CD4-positive, alpha-beta memory T cell (primary cell): ENCODE results near the gene SNU13. TPM values are rescaled to one million over a fixed set of nuclear protein-coding genes. Genes with fewer than 3 reads are reported as not detected.
A peak's percentile ranks its signal among the peaks of the same experiment; 100 is the strongest.

Experiments
- CTCF ChIA-PET: fragments of 350-600 bp; sonication (Branson Sonifier 250); formaldehyde crosslinking; loops from one replicate; lab custom pipeline; 2021; ENCODE audit warnings: inconsistent platforms; ENCODE audit not compliant: partially characterized antibody; lab: Charles Lee
- POLR2A ChIA-PET: fragments of 350-600 bp; sonication (Branson Sonifier 250); formaldehyde crosslinking; loops from one replicate; lab custom pipeline; 2021; ENCODE audit not compliant: partially characterized antibody; lab: Charles Lee
- DNase-seq, 5 donors: peaks; one replicate each; pipeline versions ENCODE4 v3.0.0 to v3.0.0-alpha.2; 2020 to 2022; ENCODE audit warnings: mixed read lengths in 1 of 5
- H3K27ac ChIP-seq: one replicate; pipeline ENCODE4 v1.7.0; 2013; ENCODE audit warnings: low read depth, low read length
- H3K27me3 ChIP-seq: 2 replicates; pipeline ENCODE4 v1.7.0; 2013; ENCODE audit warnings: mild to moderate bottlenecking, low read length, moderate library complexity; ENCODE audit not compliant: insufficient read depth
- H3K36me3 ChIP-seq: 2 replicates; pipeline ENCODE4 v1.7.0; 2013; ENCODE audit warnings: mild to moderate bottlenecking, low read length, moderate library complexity; ENCODE audit not compliant: insufficient read depth
- H3K4me1 ChIP-seq: 2 replicates; pipeline ENCODE4 v1.7.0; 2013; ENCODE audit warnings: mild to moderate bottlenecking, low read length, moderate library complexity; ENCODE audit not compliant: insufficient read depth
- H3K4me3 ChIP-seq, 2 donors: one replicate each; pipeline ENCODE4 v1.7.0; 2013; ENCODE audit warnings: low read length in 2 of 2, mild to moderate bottlenecking in 1 of 2
- H3K9me3 ChIP-seq, 2 donors: one replicate each; pipeline ENCODE4 v1.7.0; 2013; ENCODE audit warnings: low read length in 2 of 2, control low read depth in 1 of 2; ENCODE audit not compliant: control insufficient read depth in 1 of 2
- H3K27ac Mint-ChIP-seq, 7 donors: one replicate each; pipeline ENCODE4 v1.8.0; 2020 to 2021; ENCODE audit warnings: mixed read lengths in 7 of 7, mild to moderate bottlenecking in 6 of 7, inconsistent platforms in 3 of 7, moderate library complexity in 3 of 7
- H3K27me3 Mint-ChIP-seq, 2 donors: one replicate each; pipeline ENCODE4 v1.8.0; 2020 to 2021; ENCODE audit warnings: mixed read lengths in 2 of 2
- H3K36me3 Mint-ChIP-seq, 2 donors: one replicate each; pipeline ENCODE4 v1.8.0; 2020 to 2021; ENCODE audit warnings: mixed read lengths in 2 of 2, inconsistent platforms in 1 of 2, mild to moderate bottlenecking in 1 of 2
- H3K4me1 Mint-ChIP-seq, 4 donors: one replicate each; pipeline ENCODE4 v1.8.0; 2020 to 2021; ENCODE audit warnings: mixed read lengths in 4 of 4, mild to moderate bottlenecking in 1 of 4
- H3K4me3 Mint-ChIP-seq, 8 donors: one replicate each; pipeline ENCODE4 v1.8.0; 2020 to 2021; ENCODE audit warnings: mixed read lengths in 8 of 8, mild to moderate bottlenecking in 7 of 8, moderate library complexity in 6 of 8, inconsistent platforms in 3 of 8
- H3K9me3 Mint-ChIP-seq, 8 donors: one replicate each; pipeline ENCODE4 v1.8.0; 2020 to 2021; ENCODE audit warnings: mixed read lengths in 8 of 8, mild to moderate bottlenecking in 5 of 8, inconsistent platforms in 3 of 8, moderate library complexity in 1 of 8
- intact Hi-C: fragments of 100-400 bp; cut with micrococcal nuclease; formaldehyde crosslinking; loops from one replicate; pipeline ENCODE4 v1.15.1; 2023
- polyA plus RNA-seq, 2 donors: library from polyadenylated mRNA; unstranded; fragments of 300-500 nt; fragmentation: Illumina TruSeq; gene quantifications; one replicate each; pipeline ENCODE4 v1.2.3, GENCODE V29; 2021
- total RNA-seq, 2 experiments: library from RNA; stranded (reverse); gene quantifications; one replicate each; pipeline ENCODE4 v1.2.3, GENCODE V29; 2021

The SNU13 gene
- total and polyA plus RNA-seq, 4 experiments from 2014 or later = 123 to 298 (median 210) TPM

GRCh38 chr22:41625577-41625976, 63.1 kb downstream of the SNU13 start:
- H3K4me3 ChIP-seq = no peak overlapping the region
- POLR2A ChIA-PET = interaction anchor here (1.3 kb wide), 1 partner anchor 39 kb away, joined by 4 read pairs; no protein-coding TSS in a partner anchor
- H3K4me1 ChIP-seq = peaks cover 19% of the 10 kb centered on the region
- H3K4me1 Mint-ChIP-seq = peaks cover 8 to 27% (median 19%) of the 10 kb centered on the region in 4 donors
- intact Hi-C loops = no loop called here
- peaks cover 29% of the 10 kb centered on the region for H3K36me3 ChIP-seq
- H3K27me3 ChIP-seq = no peaks in the 10 kb centered on the region
- H3K27ac Mint-ChIP-seq = peak overlapping the region in 1 of 7 donors; percentile 19
- no peaks in the 10 kb centered on the region for H3K27me3 Mint-ChIP-seq
- H3K9me3 Mint-ChIP-seq = no peaks in the 10 kb centered on the region
- no peak for DNase-seq
- CTCF ChIA-PET = interaction anchor here (1.0 kb wide), 1 partner anchor 41 kb away, joined by 4 read pairs; no protein-coding TSS in a partner anchor
- no peak overlapping the region for H3K4me3 Mint-ChIP-seq
- no peak overlapping the region for H3K27ac ChIP-seq
- H3K9me3 ChIP-seq = no peaks in the 10 kb centered on the region
- peaks cover 45 to 53% of the 10 kb centered on the region in 2 donors for H3K36me3 Mint-ChIP-seq

Other genes with a start within 250 kb of the SNU13 start
- 10 to 100 TPM; 37.5 to 38.7 TPM for gene TOB2, start 242.1 kb downstream of the SNU13 start, total RNA-seq
- gene TOB2, start 242.1 kb downstream of the SNU13 start, polyA plus RNA-seq = 10 to 100 TPM in 1 of 2 donors, 1 to 10 TPM in 1; 9.6 to 26.5 TPM
- gene PHF5A, start 220.2 kb downstream of the SNU13 start, total RNA-seq = 10 to 100 TPM; 37.7 to 39.2 TPM
- 10 to 100 TPM; 19.7 to 31.6 TPM for gene PHF5A, start 220.2 kb downstream of the SNU13 start, polyA plus RNA-seq
- 10 to 100 TPM; 64.8 to 65.0 TPM for gene ACO2, start 219.8 kb downstream of the SNU13 start, total RNA-seq
- gene ACO2, start 219.8 kb downstream of the SNU13 start, polyA plus RNA-seq = 10 to 100 TPM; 79.6 to 81.2 TPM
- 10 to 100 TPM; 43.6 to 43.7 TPM for gene POLR3H, start 144.4 kb downstream of the SNU13 start, total RNA-seq
- 10 to 100 TPM; 20.7 to 21.8 TPM for gene POLR3H, start 144.4 kb downstream of the SNU13 start, polyA plus RNA-seq
- not detected for gene CSDC2, start 127.9 kb downstream of the SNU13 start, total RNA-seq
- gene CSDC2, start 127.9 kb downstream of the SNU13 start, polyA plus RNA-seq = not detected
- gene PMM1, start 99.0 kb downstream of the SNU13 start, total RNA-seq = 10 to 100 TPM; 31.7 to 32.9 TPM
- gene PMM1, start 99.0 kb downstream of the SNU13 start, polyA plus RNA-seq = 10 to 100 TPM; 32.0 to 45.7 TPM
- gene DESI1, start 67.8 kb downstream of the SNU13 start, total RNA-seq = 10 to 100 TPM; 26.2 to 28.7 TPM
- gene DESI1, start 67.8 kb downstream of the SNU13 start, polyA plus RNA-seq = 10 to 100 TPM in 1 of 2 donors, 1 to 10 TPM in 1; 9.5 to 13.6 TPM
- gene XRCC6, start 67.6 kb downstream of the SNU13 start, total RNA-seq = 100 to 1,000 TPM; 174 to 181 TPM
- gene XRCC6, start 67.6 kb downstream of the SNU13 start, polyA plus RNA-seq = 100 to 1,000 TPM; 441 to 593 TPM
- 10 to 100 TPM; 79.2 to 79.6 TPM for gene MEI1, start 10.6 kb upstream of the SNU13 start, total RNA-seq
- gene MEI1, start 10.6 kb upstream of the SNU13 start, polyA plus RNA-seq = 100 to 1,000 TPM; 156 to 286 TPM
- gene CCDC134, start 111.8 kb upstream of the SNU13 start, total RNA-seq = 10 to 100 TPM; 23.2 to 27.8 TPM
- 1 to 10 TPM; 1.2 to 2.7 TPM for gene CCDC134, start 111.8 kb upstream of the SNU13 start, polyA plus RNA-seq
- gene SREBF2, start 144.2 kb upstream of the SNU13 start, total RNA-seq = 100 to 1,000 TPM; 109 to 112 TPM
- 10 to 100 TPM; 14.5 to 23.6 TPM for gene SREBF2, start 144.2 kb upstream of the SNU13 start, polyA plus RNA-seq
- gene SHISA8, start 226.2 kb upstream of the SNU13 start, total RNA-seq = not detected
- not detected for gene SHISA8, start 226.2 kb upstream of the SNU13 start, polyA plus RNA-seq
- 10 to 100 TPM; 14.3 to 14.8 TPM for gene TNFRSF13C, start 237.9 kb upstream of the SNU13 start, total RNA-seq
- 1 to 10 TPM in 1 of 2 donors, under 1 TPM in 1; 0.37 to 1.4 TPM for gene TNFRSF13C, start 237.9 kb upstream of the SNU13 start, polyA plus RNA-seq